Activated CD8-positive, alpha-beta T cell treated with anti-CD3 and anti-CD28 coated beads for 36 hours (primary cell): Measurements from ENCODE around the gene JPH2. TPM values are rescaled to one million over a fixed set of nuclear protein-coding genes. Genes with fewer than 3 reads are reported as not detected.

Experiments
- ATAC-seq: fragments of 200-7000 bp; cut with Tn5 transposase; one replicate; pipeline ENCODE4 v1.10.0; 2021; ENCODE audit warnings: mild to moderate bottlenecking, moderate library complexity
- CTCF ChIA-PET: fragments of 350-600 bp; sonication (Branson Sonifier 250); formaldehyde crosslinking; loops from one replicate; lab custom pipeline; 2021; ENCODE audit warnings: antibody characterized with exemption; lab: Charles Lee
- POLR2A ChIA-PET: fragments of 350-600 bp; sonication (Branson Sonifier 250); formaldehyde crosslinking; loops from one replicate; lab custom pipeline; 2021; ENCODE audit warnings: antibody characterized with exemption; lab: Charles Lee
- DNase-seq: peaks from one replicate; pipeline ENCODE4 v3.0.0-alpha.2; 2020
- H3K27ac Mint-ChIP-seq: one replicate; pipeline ENCODE4 v1.8.0; 2021; ENCODE audit warnings: mild to moderate bottlenecking, mixed read lengths
- H3K27me3 Mint-ChIP-seq: one replicate; pipeline ENCODE4 v1.8.0; 2021; ENCODE audit warnings: mixed read lengths
- H3K36me3 Mint-ChIP-seq: one replicate; pipeline ENCODE4 v1.8.0; 2021; ENCODE audit warnings: low read depth, mixed read lengths
- H3K4me1 Mint-ChIP-seq: one replicate; pipeline ENCODE4 v1.8.0; 2021; ENCODE audit warnings: low read depth, mixed read lengths
- H3K4me3 Mint-ChIP-seq: one replicate; pipeline ENCODE4 v1.8.0; 2021; ENCODE audit warnings: mild to moderate bottlenecking, moderate library complexity, mixed read lengths
- H3K9me3 Mint-ChIP-seq: one replicate; pipeline ENCODE4 v1.8.0; 2021; ENCODE audit warnings: mixed read lengths
- CTCF ChIP-seq: fragments of 200-600 bp; IDR thresholded peaks from one replicate; pipeline ENCODE4 v1.8.0; 2022; ENCODE audit warnings: antibody characterized with exemption, mild to moderate bottlenecking
- intact Hi-C: fragments of 100-400 bp; cut with micrococcal nuclease; formaldehyde crosslinking; loops from one replicate; pipeline ENCODE4 v1.10.0; 2022
- total RNA-seq, 2 experiments: library from RNA; stranded (reverse); gene quantifications; one replicate each; pipeline ENCODE4 v1.2.3, GENCODE V29; 2021

The JPH2 gene
- total RNA-seq, 2 experiments from 2014 or later, result 0.47 to 0.54 TPM

- Mint-ChIP-seq H3K9me3 (no peaks in the 10 kb centered on the region), H3K36me3 (no peaks in the 10 kb centered on the region), H3K4me3 (no peak overlapping the region), H3K4me1 (peaks cover 11% of the 10 kb centered on the region), H3K27me3 (peaks cover 57% of the 10 kb centered on the region), H3K27ac (no peak overlapping the region)
- POLR2A ChIA-PET, result no interaction called here
- intact Hi-C loops, result no loop called here
- no peak for TF ChIP-seq CTCF
- CTCF ChIA-PET, result interaction anchor here (9.4 kb wide), 1 partner anchor 70 kb away, joined by 215 read pairs; no protein-coding TSS in a partner anchor
- no peak for DNase-seq
- no peak for ATAC-seq
These were observed 787 bp downstream of the JPH2 start for GRCh38 chr20:44186201-44186600.

- Mint-ChIP-seq H3K36me3 (no peaks in the 10 kb centered on the region), H3K27ac (no peak overlapping the region), H3K4me1 (peaks cover 11% of the 10 kb centered on the region), H3K4me3 (no peak overlapping the region), H3K27me3 (peaks cover 63% of the 10 kb centered on the region), H3K9me3 (no peaks in the 10 kb centered on the region)
- POLR2A ChIA-PET, result no interaction called here
- CTCF ChIA-PET, result interaction anchor here (1.8 to 9.4 kb wide), 2 partner anchors 31 to 70 kb away, joined by 6 to 215 read pairs; no protein-coding TSS in a partner anchor
- ATAC-seq (no peak), DNase-seq (no peak)
- no peak for TF ChIP-seq CTCF
- intact Hi-C loops, result no loop called here
These were observed 1.4 kb downstream of the JPH2 start for GRCh38 chr20:44185574-44185973.

- Mint-ChIP-seq H3K4me1 (peaks cover 10% of the 10 kb centered on the region), H3K9me3 (no peaks in the 10 kb centered on the region), H3K27me3 (peaks cover 56% of the 10 kb centered on the region), H3K27ac (no peak overlapping the region), H3K36me3 (no peaks in the 10 kb centered on the region), H3K4me3 (no peak overlapping the region)
- CTCF ChIA-PET, result interaction anchor here (0.6 to 9.4 kb wide), 2 partner anchors 67 to 103 kb away, joined by 3 to 215 read pairs; no protein-coding TSS in a partner anchor
- intact Hi-C loops, result no loop called here
- DNase-seq (no peak), ATAC-seq (no peak)
- TF ChIP-seq CTCF, result no peak
- POLR2A ChIA-PET, result no interaction called here
These were observed 3.7 kb downstream of the JPH2 start for GRCh38 chr20:44183282-44183681.

GRCh38 chr20:44182863-44183262 is 4.1 kb downstream of the JPH2 start:
- DNase-seq (no peak), ATAC-seq (no peak)
- peaks cover 7% of the 10 kb centered on the region for H3K4me1 Mint-ChIP-seq
- CTCF ChIA-PET, result interaction anchor here (0.6 kb wide), 1 partner anchor 102 kb away, joined by 3 read pairs; no protein-coding TSS in a partner anchor
- no peak overlapping the region for H3K27ac Mint-ChIP-seq
- peaks cover 52% of the 10 kb centered on the region for H3K27me3 Mint-ChIP-seq
- no peaks in the 10 kb centered on the region for H3K36me3 Mint-ChIP-seq
- no peaks in the 10 kb centered on the region for H3K9me3 Mint-ChIP-seq
- intact Hi-C loops, result no loop called here
- TF ChIP-seq CTCF, result no peak
- no peak overlapping the region for H3K4me3 Mint-ChIP-seq
- POLR2A ChIA-PET, result no interaction called here

GRCh38 chr20:44182135-44182765 is 4.7 kb downstream of the JPH2 start:
- ATAC-seq (no peak), DNase-seq (no peak)
- Mint-ChIP-seq H3K9me3 (no peaks in the 10 kb centered on the region), H3K27ac (no peak overlapping the region), H3K4me1 (peaks cover 3% of the 10 kb centered on the region), H3K36me3 (no peaks in the 10 kb centered on the region), H3K4me3 (no peak overlapping the region), H3K27me3 (peaks cover 49% of the 10 kb centered on the region)
- ChIA-PET POLR2A (no interaction called here), CTCF (interaction anchor here (0.6 to 5.0 kb wide), 2 partner anchors 8 to 102 kb away, joined by 3 to 34 read pairs; no protein-coding TSS in a partner anchor)
- intact Hi-C loops, result no loop called here
- TF ChIP-seq CTCF, result no peak
